ENCODE results near the gene SYK.
"Not testable (repeated sequence)": the region's sequence is repeated elsewhere in the genome, so short reads cannot be mapped to it uniquely, and the experiment has no call there.

DNA sequence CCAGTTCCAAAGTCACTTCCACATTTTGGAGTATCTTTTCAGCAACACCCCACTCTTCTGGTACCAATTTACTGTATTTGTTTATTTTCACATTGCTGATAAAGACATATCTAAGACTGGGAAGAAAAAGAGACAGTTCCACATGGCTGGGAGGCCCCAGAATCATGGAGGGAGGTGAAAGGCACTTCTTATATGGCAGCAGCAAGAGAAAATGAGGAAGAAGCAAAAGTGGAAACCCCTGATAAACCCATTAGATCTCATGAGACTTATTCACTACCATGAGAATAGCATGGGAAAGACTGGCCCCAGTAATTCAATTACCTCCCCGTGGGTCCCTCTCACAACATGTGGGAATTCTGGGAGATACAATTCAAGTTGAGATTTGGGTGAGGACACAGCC is 19.6 kb downstream of the SYK start:
- TF ChIP-seq, protein P1, sequence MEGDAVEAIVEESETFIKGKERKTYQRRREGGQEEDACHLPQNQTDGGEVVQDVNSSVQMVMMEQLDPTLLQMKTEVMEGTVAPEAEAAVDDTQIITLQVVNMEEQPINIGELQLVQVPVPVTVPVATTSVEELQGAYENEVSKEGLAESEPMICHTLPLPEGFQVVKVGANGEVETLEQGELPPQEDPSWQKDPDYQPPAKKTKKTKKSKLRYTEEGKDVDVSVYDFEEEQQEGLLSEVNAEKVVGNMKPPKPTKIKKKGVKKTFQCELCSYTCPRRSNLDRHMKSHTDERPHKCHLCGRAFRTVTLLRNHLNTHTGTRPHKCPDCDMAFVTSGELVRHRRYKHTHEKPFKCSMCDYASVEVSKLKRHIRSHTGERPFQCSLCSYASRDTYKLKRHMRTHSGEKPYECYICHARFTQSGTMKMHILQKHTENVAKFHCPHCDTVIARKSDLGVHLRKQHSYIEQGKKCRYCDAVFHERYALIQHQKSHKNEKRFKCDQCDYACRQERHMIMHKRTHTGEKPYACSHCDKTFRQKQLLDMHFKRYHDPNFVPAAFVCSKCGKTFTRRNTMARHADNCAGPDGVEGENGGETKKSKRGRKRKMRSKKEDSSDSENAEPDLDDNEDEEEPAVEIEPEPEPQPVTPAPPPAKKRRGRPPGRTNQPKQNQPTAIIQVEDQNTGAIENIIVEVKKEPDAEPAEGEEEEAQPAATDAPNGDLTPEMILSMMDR (IDR thresholded peaks at IDR 0.05) = not testable (repeated sequence)
- TF ChIP-seq POLR2A (IDR thresholded peaks at IDR 0.05) = not testable (repeated sequence)
